GM12891 (cell line): ENCODE results near the gene JUP.

Experiments
- PAX5 ChIP-seq: IDR thresholded peaks from 2 replicates; pipeline ENCODE4 v1.6.1; 2011; ENCODE audit warnings: low read length, moderate library complexity, mild to moderate bottlenecking; ENCODE audit not compliant: insufficient read depth, severe bottlenecking
- POLR2A ChIP-seq: IDR thresholded peaks from 2 replicates; pipeline ENCODE4 v1.6.1; 2011; ENCODE audit warnings: low read depth, low read length, control low read depth
- POLR2AphosphoS5 ChIP-seq: IDR thresholded peaks from 2 replicates; pipeline ENCODE4 v1.6.1; 2011; ENCODE audit warnings: low read depth, low read length, control low read depth
- POU2F2 ChIP-seq: IDR thresholded peaks from 2 replicates; pipeline ENCODE4 v1.6.1; 2011; ENCODE audit warnings: low read depth, mild to moderate bottlenecking, control low read depth, low read length, moderate library complexity
- SPI1 ChIP-seq: IDR thresholded peaks from 2 replicates; pipeline ENCODE4 v1.6.1; 2011; ENCODE audit warnings: low read depth, low read length, control low read depth
- TAF1 ChIP-seq: IDR thresholded peaks from 2 replicates; pipeline ENCODE4 v1.6.1; 2011; ENCODE audit warnings: low read depth, low read length, control low read depth

- TF ChIP-seq TAF1 (no peak), POLR2A (no peak), POLR2AphosphoS5 (no peak), SPI1 (no peak), POU2F2 (no peak), PAX5 (no peak)
Observed at GRCh38 chr17:41772586-41773189, 13.8 kb downstream of the JUP start.
